ENCODE results near the gene MRPS2.
"Not testable (repeated sequence)": the region's sequence is repeated elsewhere in the genome, so short reads cannot be mapped to it uniquely, and the experiment has no call there.

The MRPS2 gene

GRCh38 chr9:135534826-135535225 is 34.3 kb downstream of the MRPS2 start:
- DNase-seq = not testable (repeated sequence)

DNA sequence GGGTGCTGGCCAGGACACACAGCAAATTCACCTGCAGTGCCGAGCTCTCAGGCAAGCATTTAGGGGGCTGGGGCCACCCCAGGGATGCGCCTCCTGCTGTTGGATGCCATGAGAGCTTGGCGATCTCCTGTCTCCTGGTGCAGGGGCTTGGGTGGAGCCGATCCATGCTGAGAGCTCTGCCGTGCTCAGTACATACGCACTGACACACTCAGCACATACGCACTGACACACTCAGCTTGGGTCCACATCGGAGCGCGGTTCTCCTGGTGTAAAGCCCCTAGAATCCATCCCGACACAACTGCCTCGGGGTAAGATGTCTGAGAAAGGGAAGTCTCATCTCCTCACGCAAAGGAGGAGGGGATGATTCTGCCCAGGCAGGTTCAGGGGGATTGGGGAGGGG is 35.1 kb downstream of the MRPS2 start:
- DNase-seq = not testable (repeated sequence)

DNA sequence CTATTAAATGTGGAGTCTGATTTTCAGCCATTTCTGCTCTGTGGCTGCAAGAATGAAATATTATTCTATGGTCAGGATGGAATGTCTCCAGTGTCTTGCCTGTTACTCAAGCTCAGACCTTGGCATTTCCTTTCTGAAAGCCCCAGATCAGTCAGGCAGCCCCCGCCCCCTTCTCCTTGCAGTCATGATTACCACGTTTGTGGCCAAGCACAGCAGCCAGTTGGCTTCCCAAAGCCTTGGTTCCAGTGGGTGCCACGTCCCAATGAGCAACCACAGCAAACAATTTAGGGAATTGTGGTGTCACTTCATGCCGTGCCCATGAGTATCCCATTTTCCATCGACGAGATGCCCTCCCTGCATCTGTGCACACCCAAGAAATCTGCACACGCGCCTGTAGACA is 35.7 kb downstream of the MRPS2 start:
- no peak for DNase-seq

GRCh38 chr9:135543262-135543894 is 42.9 kb downstream of the MRPS2 start:
- DNase-seq = not testable (repeated sequence)

DNA sequence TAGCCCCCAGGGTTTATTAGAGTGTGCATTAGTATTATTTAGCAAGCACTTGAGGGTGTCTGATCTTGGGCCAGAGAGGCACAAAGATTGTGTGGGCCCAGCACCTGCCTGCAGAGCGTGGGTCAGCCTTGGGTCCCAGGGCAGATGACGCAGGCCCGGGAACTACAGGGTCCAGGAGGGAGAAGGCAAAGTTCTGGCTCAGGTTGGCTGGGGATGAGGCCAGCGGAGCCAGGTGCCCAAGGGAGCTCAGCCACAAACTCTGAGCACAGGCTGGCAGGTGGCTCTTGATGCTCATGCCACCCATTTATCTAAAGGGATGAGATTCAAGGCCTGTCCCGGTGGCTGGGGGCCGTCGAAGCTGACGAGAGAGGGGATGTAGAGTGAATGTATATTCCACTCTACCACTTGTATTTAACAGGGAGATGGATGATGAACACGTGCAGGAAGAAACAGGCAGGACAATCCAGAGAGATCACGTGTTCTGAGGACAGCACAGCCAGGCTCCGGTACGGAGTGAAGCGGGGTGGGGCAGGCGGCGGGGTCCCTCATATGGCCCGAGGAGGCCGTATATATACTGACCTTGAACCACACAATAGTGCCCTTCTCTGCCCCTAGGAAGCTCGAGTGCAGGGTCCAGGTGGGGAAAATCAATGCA is 44.6 kb downstream of the MRPS2 start:
- no peak for DNase-seq

DNA sequence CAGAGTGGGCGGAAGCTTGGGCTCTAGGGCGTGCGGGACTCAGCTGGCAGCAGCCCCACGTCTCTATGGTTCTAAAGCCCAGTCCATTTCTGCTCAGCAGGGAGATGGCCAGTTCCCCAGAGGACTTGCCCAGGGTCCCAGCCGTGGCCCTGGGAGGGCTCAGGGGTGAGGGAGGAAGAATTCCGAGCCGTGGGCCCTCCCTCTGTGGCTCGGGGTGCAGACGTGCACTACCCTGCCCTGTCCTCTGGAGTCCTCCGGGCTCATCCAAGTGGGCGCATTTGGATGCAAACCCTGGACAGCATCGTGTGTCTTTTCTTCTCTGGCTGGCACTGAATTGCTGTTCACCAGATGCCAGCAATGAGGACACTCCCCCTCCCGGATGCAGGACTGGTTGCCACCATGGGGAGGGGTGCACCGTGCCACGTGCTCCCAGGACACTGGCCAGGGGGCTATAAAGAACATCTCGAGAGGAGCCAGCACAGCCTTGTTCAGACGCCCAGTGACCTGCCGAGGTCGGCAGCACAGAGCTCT is 45.2 kb downstream of the MRPS2 start, which contains the start of gene OBP2A:
Gene OBP2A, plus strand, starts transcription at position 481 of the 531 bp plus-strand sequence. CDS start 55 bp downstream, outside the sequence.
- DNase-seq = not testable (repeated sequence)

DNA sequence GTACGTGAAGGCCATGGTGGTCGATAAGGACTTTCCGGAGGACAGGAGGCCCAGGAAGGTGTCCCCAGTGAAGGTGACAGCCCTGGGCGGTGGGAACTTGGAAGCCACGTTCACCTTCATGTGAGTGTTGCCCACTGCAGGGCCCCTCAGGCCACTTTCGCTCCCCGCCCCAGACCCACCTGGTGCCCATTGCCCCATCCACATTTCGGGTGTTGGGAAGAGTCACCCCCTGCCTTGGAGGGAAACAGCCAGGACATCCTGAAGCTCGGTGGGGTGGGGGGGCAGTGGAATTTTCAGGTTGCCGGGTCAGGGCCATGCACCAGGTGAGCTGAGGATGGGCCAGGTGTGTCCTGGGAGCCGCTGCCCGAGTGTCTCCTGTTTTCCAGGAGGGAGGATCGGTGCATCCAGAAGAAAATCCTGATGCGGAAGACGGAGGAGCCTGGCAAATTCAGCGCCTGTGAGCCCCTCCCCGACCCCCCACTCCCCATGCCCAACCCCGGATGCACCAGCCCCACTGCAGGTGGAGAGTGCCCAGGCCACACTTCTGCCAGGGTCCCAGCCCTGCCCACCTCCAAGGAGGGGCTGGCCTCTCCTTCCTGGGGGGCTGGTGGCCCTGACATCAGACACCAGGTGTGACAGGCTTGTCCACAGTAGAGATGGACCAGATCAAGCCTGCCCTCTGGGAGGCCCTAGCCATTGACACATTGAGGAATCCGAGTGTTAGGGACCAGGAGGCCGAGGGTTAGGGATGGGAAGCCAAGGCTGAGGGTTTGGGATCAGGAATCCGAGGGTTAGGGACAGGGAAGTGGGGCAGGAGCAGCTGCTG is 46.5 kb downstream of the MRPS2 start:
- DNase-seq = not testable (repeated sequence)

DNA sequence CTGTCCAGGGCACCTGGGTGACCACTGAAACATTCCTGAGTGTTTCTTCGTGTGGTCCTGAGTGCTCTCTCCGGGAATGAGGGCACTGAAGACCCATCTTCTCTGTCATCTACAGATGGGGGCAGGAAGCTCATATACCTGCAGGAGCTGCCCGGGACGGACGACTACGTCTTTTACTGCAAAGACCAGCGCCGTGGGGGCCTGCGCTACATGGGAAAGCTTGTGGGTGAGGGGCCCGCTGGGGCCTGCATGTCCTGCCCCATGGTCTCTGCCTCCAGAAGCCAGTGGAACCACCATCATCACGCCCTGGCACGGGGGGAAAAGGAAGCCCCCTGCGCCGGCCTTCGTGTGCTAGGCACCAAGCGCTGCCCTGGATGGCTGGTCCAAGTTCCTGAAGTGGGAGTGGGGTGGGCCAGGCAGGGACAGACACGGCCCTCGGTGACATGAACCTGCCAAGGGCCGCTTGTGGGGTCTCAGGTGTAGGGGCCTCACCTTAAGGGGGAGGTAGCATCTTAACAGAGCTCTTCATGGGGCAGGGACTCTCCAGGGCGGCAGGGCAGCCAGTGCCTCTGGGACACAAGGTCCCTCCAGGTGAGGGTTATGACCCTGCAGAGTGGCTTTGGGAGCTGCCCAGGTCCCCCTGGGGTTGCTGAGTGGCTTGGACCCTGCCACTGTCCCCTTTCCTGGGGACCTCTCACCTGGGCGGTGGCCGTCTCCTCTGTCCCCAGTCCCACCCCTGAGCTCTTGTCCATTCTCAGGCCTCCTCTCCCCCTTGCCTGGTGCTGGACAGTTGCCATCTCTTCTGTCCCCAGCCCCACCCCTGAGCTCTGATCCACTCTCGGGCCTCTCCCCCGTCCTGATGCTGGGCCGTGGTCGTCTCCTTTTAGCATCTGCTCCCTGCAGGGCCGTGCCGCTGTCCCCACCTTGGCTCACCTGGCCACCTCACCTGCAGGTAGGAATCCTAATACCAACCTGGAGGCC is 47.6 kb downstream of the MRPS2 start:
- DNase-seq = no peak

- DNase-seq = not testable (repeated sequence)
These were observed 49.2 kb downstream of the MRPS2 start for GRCh38 chr9:135549478-135550343.

- DNase-seq = no peak
These were observed 49.9 kb downstream of the MRPS2 start for GRCh38 chr9:135550344-135550918.

- no peak for DNase-seq
These were observed 50.5 kb downstream of the MRPS2 start for GRCh38 chr9:135551031-135551430.

DNA sequence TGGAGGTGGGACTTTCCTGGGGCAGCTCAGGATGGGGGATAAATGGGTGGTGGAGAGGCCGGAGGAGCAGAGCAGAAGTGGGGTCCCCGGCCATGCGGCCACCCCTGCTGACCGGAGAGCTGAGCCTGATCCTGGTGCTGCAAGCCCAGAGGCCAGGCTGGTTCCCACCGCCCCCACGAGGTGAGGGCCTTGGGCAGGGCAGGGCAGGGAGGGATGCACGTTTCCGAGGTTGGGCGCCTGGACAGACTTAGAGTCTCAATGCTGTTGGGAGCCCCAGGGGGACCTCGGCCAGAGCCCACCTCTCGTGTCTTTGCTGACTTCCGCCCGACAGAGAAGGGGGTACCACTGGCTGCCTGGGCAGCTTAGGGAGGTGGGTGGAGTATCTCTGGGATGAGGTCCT is 51.0 kb downstream of the MRPS2 start:
- no peak for DNase-seq

DNA sequence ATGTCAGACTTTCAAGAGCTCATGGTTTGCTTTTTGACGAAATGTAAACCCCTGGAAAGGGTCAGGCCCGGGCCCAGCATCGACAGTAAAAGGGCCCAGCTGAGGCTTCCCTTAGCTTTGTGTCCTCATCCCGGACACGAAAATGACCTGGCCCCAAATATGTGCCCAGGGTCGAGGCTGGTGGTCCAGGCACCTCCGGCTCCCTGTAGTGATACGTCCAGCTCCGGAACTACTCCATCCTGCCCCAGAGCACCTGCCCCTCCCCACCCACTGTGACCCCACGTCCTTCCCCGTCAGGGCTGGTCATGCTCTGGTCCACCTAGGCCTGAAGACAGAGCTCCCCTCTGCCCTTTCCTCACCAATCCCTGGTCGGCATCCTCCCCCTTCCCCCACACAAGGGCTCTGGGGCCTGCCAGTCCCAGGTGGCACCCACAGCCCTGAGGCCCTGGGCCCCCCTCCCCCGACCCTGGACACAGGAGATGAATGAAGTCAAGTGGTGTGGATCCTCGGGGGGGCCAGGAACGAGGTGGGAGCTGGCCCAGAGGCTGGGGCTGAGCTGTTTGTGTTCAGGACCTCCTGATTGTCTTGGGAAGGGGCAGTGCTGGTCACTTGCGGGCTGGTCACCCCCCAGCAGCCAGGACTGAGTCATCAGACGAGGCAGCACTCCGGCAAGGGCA is 51.7 kb downstream of the MRPS2 start:
- no peak for DNase-seq

DNA sequence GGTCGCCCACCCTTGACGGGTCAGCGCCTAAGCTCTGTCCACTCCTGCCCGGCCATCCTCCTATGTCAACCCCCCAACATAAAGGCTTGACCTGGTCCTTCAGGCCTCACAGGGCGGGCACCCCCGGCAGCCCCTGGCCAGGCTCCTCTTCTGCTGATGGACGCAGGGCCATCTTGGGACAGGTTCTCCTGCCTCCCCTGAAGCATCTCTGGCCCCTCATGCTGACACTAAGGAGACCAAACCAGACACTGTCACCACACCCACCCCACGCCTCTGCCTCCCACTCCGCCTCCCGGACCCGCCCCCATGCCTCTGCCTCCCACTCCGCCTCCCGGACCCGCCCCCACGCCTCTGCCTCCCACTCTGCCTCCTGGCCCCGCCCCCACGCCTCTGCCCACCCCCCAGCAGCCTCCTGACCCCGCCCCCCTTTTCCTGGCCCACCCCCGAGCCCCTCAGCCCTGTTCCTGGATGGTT is 52.3 kb downstream of the MRPS2 start:
- DNase-seq = no peak

All from NCI-H69 (cell line).